ENCODE data around the gene ARHGEF33.

GRCh38 chr2:38909872-38910271 lies 20.2 kb downstream of the ARHGEF33 start:
- TF ChIP-seq, protein P1, sequence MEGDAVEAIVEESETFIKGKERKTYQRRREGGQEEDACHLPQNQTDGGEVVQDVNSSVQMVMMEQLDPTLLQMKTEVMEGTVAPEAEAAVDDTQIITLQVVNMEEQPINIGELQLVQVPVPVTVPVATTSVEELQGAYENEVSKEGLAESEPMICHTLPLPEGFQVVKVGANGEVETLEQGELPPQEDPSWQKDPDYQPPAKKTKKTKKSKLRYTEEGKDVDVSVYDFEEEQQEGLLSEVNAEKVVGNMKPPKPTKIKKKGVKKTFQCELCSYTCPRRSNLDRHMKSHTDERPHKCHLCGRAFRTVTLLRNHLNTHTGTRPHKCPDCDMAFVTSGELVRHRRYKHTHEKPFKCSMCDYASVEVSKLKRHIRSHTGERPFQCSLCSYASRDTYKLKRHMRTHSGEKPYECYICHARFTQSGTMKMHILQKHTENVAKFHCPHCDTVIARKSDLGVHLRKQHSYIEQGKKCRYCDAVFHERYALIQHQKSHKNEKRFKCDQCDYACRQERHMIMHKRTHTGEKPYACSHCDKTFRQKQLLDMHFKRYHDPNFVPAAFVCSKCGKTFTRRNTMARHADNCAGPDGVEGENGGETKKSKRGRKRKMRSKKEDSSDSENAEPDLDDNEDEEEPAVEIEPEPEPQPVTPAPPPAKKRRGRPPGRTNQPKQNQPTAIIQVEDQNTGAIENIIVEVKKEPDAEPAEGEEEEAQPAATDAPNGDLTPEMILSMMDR (IDR thresholded peaks at IDR 0.05): no peak
- no peak for TF ChIP-seq POLR2AphosphoS5 (IDR thresholded peaks at IDR 0.05)
- TF ChIP-seq POLR2A (IDR thresholded peaks at IDR 0.05): no peak

Data from sigmoid colon (tissue), 4 donors.